HepG2 (cell line): ENCODE data around the gene ZNF391. TPM values are rescaled to one million over a fixed set of nuclear protein-coding genes. Genes with fewer than 3 reads are reported as not detected.

Source experiments
- ATAC-seq: fragments of 200-7000 bp; cut with Tn5 transposase; 3 replicates; pipeline ENCODE4 v1.9.1; 2020; ENCODE audit warnings: mild to moderate bottlenecking, moderate library complexity
- BruUV-seq: library from RNA; stranded (reverse); fragments of 400-500 nt; replicated peaks from 2 replicates; lab custom pipeline; 2021; lab: Mats Ljungman, UMichigan
- CTCF ChIA-PET: fragments of 300-600 bp; formaldehyde crosslinking; extraction: SDS; loops from one replicate; lab custom pipeline; 2021; ENCODE audit warnings: low total read pairs, inconsistent platforms, low intra/inter-chr PET ratio; lab: Yijun Ruan, JAX
- POLR2A ChIA-PET: fragments of 350-600 bp; sonication (Branson Sonifier 250); formaldehyde crosslinking; loops from one replicate; lab custom pipeline; 2020; ENCODE audit warnings: antibody characterized with exemption, inconsistent platforms; lab: Yijun Ruan, JAX
- DNase-seq: peaks from one replicate; pipeline ENCODE4 v3.0.0-alpha.2; 2015; ENCODE audit warnings: low spot score
- FAIRE-seq: peaks from 3 replicates; lab custom pipeline; 2011; peaks lifted over from hg19 to GRCh38; lab: Jason Lieb, UNC
- H2AFZ ChIP-seq: one replicate; pipeline ENCODE4 v1.6.1; 2011; ENCODE audit warnings: low read length, inconsistent platforms
- H3K27ac ChIP-seq: fragments of 300-600 bp; 3 replicates; pipeline ENCODE4 v1.8.0; 2011; ENCODE audit warnings: mixed run types, mild to moderate bottlenecking, mixed read lengths, low read length, inconsistent platforms; ENCODE audit not compliant: insufficient read depth; ENCODE audit errors: extremely low read length
- H3K27me3 ChIP-seq, 2 experiments: fragments of 200-600 bp in 1 of 2; 2 replicates in 1 of 2; 3 replicates in 1 of 2; pipeline versions ENCODE4 v1.6.0 to v1.8.0; 2011; ENCODE audit warnings: low read length in 2 of 2, mild to moderate bottlenecking in 2 of 2, moderate library complexity in 2 of 2, inconsistent platforms in 1 of 2; ENCODE audit not compliant: insufficient read depth in 2 of 2, control insufficient read depth in 1 of 2
- H3K36me3 ChIP-seq, 2 experiments: fragments of 200-600 bp in 1 of 2; replicated peaks in 1 of 2; 2 replicates in 1 of 2; 3 replicates in 1 of 2; pipeline versions ENCODE4 v1.5.1 to v1.8.0; 2011; ENCODE audit warnings: low read length in 2 of 2, inconsistent platforms in 1 of 2; ENCODE audit not compliant: insufficient read depth in 2 of 2, control insufficient read depth in 1 of 2
- H3K4me1 ChIP-seq: 2 replicates; pipeline ENCODE4 v1.5.1; 2012; ENCODE audit warnings: low read length, inconsistent platforms; ENCODE audit not compliant: insufficient read depth
- H3K4me2 ChIP-seq: 2 replicates; pipeline ENCODE4 v1.6.0; 2011; ENCODE audit warnings: low read depth, low read length, inconsistent platforms
- H3K4me3 ChIP-seq, 3 experiments: fragments of 200-600 bp in 1 of 3; sonication (generic), shearing (Covaris generic) in 1 of 3; replicated peaks in 1 of 3; 2 replicates each; pipeline ENCODE4 v1.5.1; 2011 to 2016; ENCODE audit warnings: low read length in 3 of 3, inconsistent platforms in 2 of 3, low read depth in 2 of 3, mild to moderate bottlenecking in 2 of 3, control low read depth in 1 of 3, mixed read lengths in 1 of 3; ENCODE audit not compliant: insufficient read depth in 1 of 3
- H3K79me2 ChIP-seq: one replicate; pipeline ENCODE4 v1.6.1; 2011; ENCODE audit warnings: low read length, inconsistent platforms; ENCODE audit not compliant: insufficient read depth
- H3K9ac ChIP-seq: 2 replicates; pipeline ENCODE4 v1.6.0; 2011; ENCODE audit warnings: mild to moderate bottlenecking, low read depth, low read length, inconsistent platforms; ENCODE audit not compliant: insufficient read depth
- H3K9me3 ChIP-seq: 2 replicates; pipeline ENCODE4 v1.5.1; 2012; ENCODE audit warnings: mild to moderate bottlenecking, low read length
- H4K20me1 ChIP-seq: 2 replicates; pipeline ENCODE4 v1.6.0; 2011; ENCODE audit warnings: inconsistent platforms, mild to moderate bottlenecking, low read length, moderate library complexity; ENCODE audit not compliant: insufficient read depth
- ATF1 ChIP-seq: IDR thresholded peaks from 2 replicates; pipeline ENCODE4 v1.6.1; 2016; ENCODE audit warnings: mild to moderate bottlenecking, control low read depth
- CBX1 ChIP-seq: IDR thresholded peaks from one replicate; pipeline ENCODE4 v1.6.1; 2016; ENCODE audit warnings: antibody characterized with exemption, low read depth
- ETV6 ChIP-seq: sonication (generic); formaldehyde crosslinking; conservative IDR thresholded peaks from 2 replicates; pipeline ENCODE4 v1.4.0; 2020; ENCODE audit warnings: missing genetic modification reagents
- KLF11 ChIP-seq: IDR thresholded peaks from 2 replicates; pipeline ENCODE4 v1.6.1; 2016; ENCODE audit warnings: missing compliant biosample characterization
- NFIB ChIP-seq: sonication (generic); formaldehyde crosslinking; IDR thresholded peaks from 2 replicates; pipeline ENCODE4 v1.9.0; 2021; ENCODE audit warnings: missing genetic modification reagents, mild to moderate bottlenecking, borderline replicate concordance
- THAP9 ChIP-seq: sonication (generic); formaldehyde crosslinking; IDR thresholded peaks from 2 replicates; pipeline ENCODE4; 2020; ENCODE audit warnings: missing genetic modification reagents, mild to moderate bottlenecking, borderline replicate concordance
- TOE1 ChIP-seq: sonication (generic); formaldehyde crosslinking; IDR thresholded peaks from 2 replicates; pipeline ENCODE4 v1.4.0; 2020; ENCODE audit warnings: mild to moderate bottlenecking, missing genetic modification reagents
- ZFX ChIP-seq: sonication (generic); formaldehyde crosslinking; IDR thresholded peaks from 2 replicates; pipeline ENCODE4 v1.4.0; 2020; ENCODE audit warnings: mild to moderate bottlenecking, low read depth, missing genetic modification reagents, moderate library complexity
- ZNF282 ChIP-seq: fragments of 450-650 bp; IDR thresholded peaks from 2 replicates; pipeline ENCODE4 v1.6.1; 2018; ENCODE audit not compliant: partially characterized antibody
- ZNF564 ChIP-seq: sonication (generic); formaldehyde crosslinking; IDR thresholded peaks from 2 replicates; pipeline ENCODE4 v1.8.1; 2023; ENCODE audit warnings: mild to moderate bottlenecking, missing genetic modification reagents
- ZNF609 ChIP-seq: sonication (generic); formaldehyde crosslinking; IDR thresholded peaks from 2 replicates; pipeline ENCODE4 v1.4.0; 2020; ENCODE audit warnings: mild to moderate bottlenecking, missing genetic modification reagents, borderline replicate concordance
- ZNF768 ChIP-seq: sonication (generic); formaldehyde crosslinking; IDR thresholded peaks from 2 replicates; pipeline ENCODE4 v1.4.0; 2020; ENCODE audit warnings: missing genetic modification reagents
- WGBS: methylation state at CpG from one replicate; pipeline ENCODE4 v1.1.6; 2017; ENCODE audit warnings: low lambda C conversion rate; 5-methylcytosine and 5-hydroxymethylcytosine counted together
- in situ Hi-C: cut with HindIII; loops from 2 replicates; pipeline ENCODE4 v1.10.0; 2017; ENCODE audit warnings: low pct_unique_long_range_greater_than_20kb; ENCODE audit not compliant: extremely low pct_ligation_motif_present
- intact Hi-C: fragments of 100-400 bp; cut with micrococcal nuclease; formaldehyde crosslinking; loops from one replicate; pipeline ENCODE4 v1.10.0; 2022; ENCODE audit not compliant: unreplicated experiment
- polyA plus RNA-seq, 8 experiments: library from polyadenylated mRNA; depleted of rRNA in 3 of 8; stranded (reverse) in 7 of 8; unstranded in 1 of 8; fragments of >200 nt; fragmentation: Illumina TruSeq in 4 of 8; extraction: Trizol in 4 of 8; gene quantifications; 2 replicates each; pipeline versions ENCODE4 v1.2.1 to v1.2.3, GENCODE V29; 2011 to 2016; ENCODE audit warnings: low read depth in 4 of 8, missing spikeins in 1 of 8, mixed read lengths in 1 of 8; ENCODE audit not compliant: insufficient read depth in 1 of 8
- total RNA-seq, 5 experiments: library from RNA; depleted of rRNA; stranded (reverse); fragments of >200 nt; fragmentation: Illumina TruSeq; extraction: Trizol; gene quantifications; 2 replicates each; pipeline ENCODE4 v1.2.3, GENCODE V29; 2016; ENCODE audit warnings: low read depth in 1 of 5

The ZNF391 gene
- total and polyA plus RNA-seq, 2 of the 13 experiments (the other 11 are each of a cell fraction or from before 2014, with no cell fraction given) = 0.78 to 1.7 TPM

- TF ChIP-seq KLF11 (no peak), ZNF282 (no peak)
Measured at GRCh38 chr6:27448456-27448855, 59.9 kb downstream of the ZNF391 start (continued).

GRCh38 chr6:27451660-27452390, 63.3 kb downstream of the ZNF391 start:
- H3K36me3 ChIP-seq = peaks cover 21 to 58% of the 10 kb centered on the region in 2 experiments
- WGBS = 94% methylated on average over 9 of the region's 9 CpGs
- no peak overlapping the region for H3K4me3 ChIP-seq
- H3K27ac ChIP-seq = no peak overlapping the region
- H3K4me2 ChIP-seq = no peak overlapping the region
- no peaks in the 10 kb centered on the region for H4K20me1 ChIP-seq
- H3K79me2 ChIP-seq = no peaks in the 10 kb centered on the region
- no peaks in the 10 kb centered on the region for H3K27me3 ChIP-seq
- CTCF ChIA-PET = no interaction called here
- in situ Hi-C loops (no loop called here), intact Hi-C loops (no loop called here)
- no TSS peak for BruUV-seq
- H3K9ac ChIP-seq = no peak overlapping the region
- ATAC-seq (no peak), FAIRE-seq (no peak), DNase-seq (no peak)
- POLR2A ChIA-PET = no interaction called here
- H2AFZ ChIP-seq = no peak overlapping the region
- no peak for TF ChIP-seq ATF1
- no peak for TF ChIP-seq ZFX (CRISPR knock-in tag)
- TF ChIP-seq CBX1 = no peak
- TF ChIP-seq NFIB (CRISPR knock-in tag) = no peak
- no peak for TF ChIP-seq ZNF564 (CRISPR knock-in tag)
- TF ChIP-seq TOE1 (CRISPR knock-in tag) = no peak
- no peak for TF ChIP-seq THAP9
- no peak for TF ChIP-seq ZNF609 (CRISPR knock-in tag)
- TF ChIP-seq ZNF768 (CRISPR knock-in tag) = no peak
- no peak for TF ChIP-seq ETV6 (CRISPR knock-in tag)
- peaks cover 98% of the 10 kb centered on the region for H3K9me3 ChIP-seq
- H3K4me1 ChIP-seq = no peaks in the 10 kb centered on the region
